Astrocyte (in vitro differentiated cells and primary cell): ENCODE measurements around the gene ZMAT2. TPM values are rescaled to one million over a fixed set of nuclear protein-coding genes. Genes with fewer than 3 reads are reported as not detected.
"Not testable (repeated sequence)": the region's sequence is repeated elsewhere in the genome, so short reads cannot be mapped to it uniquely, and the experiment has no call there.

Experiments used
- DNase-seq: peaks from one replicate; pipeline ENCODE4 v3.0.0-alpha.2; 2010; ENCODE audit warnings: low read depth
- FAIRE-seq: peaks from 2 replicates; lab custom pipeline; 2011; peaks lifted over from hg19 to GRCh38; lab: Jason Lieb, UNC
- H2AFZ ChIP-seq: 2 replicates; pipeline ENCODE4 v1.6.0; 2012; ENCODE audit warnings: low read depth, low read length, inconsistent platforms
- H3K27ac ChIP-seq: 2 replicates; pipeline ENCODE4 v1.5.1; 2011; ENCODE audit warnings: low read depth, low read length, inconsistent platforms
- H3K27me3 ChIP-seq: 2 replicates; pipeline ENCODE4 v1.6.0; 2011; ENCODE audit warnings: low read length, inconsistent platforms; ENCODE audit not compliant: insufficient read depth
- H3K36me3 ChIP-seq: 2 replicates; pipeline ENCODE4 v1.5.1; 2011; ENCODE audit warnings: low read length, inconsistent platforms; ENCODE audit not compliant: insufficient read depth
- H3K4me1 ChIP-seq: 2 replicates; pipeline ENCODE4 v1.5.1; 2011; ENCODE audit warnings: low read length, inconsistent platforms; ENCODE audit not compliant: insufficient read depth
- H3K4me2 ChIP-seq: 2 replicates; pipeline ENCODE4 v1.6.0; 2012; ENCODE audit warnings: low read length, inconsistent platforms
- H3K4me3 ChIP-seq: 2 replicates; pipeline ENCODE4 v1.5.1; 2011; ENCODE audit warnings: low read depth, mild to moderate bottlenecking, low read length, inconsistent platforms; ENCODE audit not compliant: insufficient read depth
- H3K79me2 ChIP-seq: 2 replicates; pipeline ENCODE4 v1.6.0; 2012; ENCODE audit warnings: mild to moderate bottlenecking, low read length, inconsistent platforms; ENCODE audit not compliant: insufficient read depth
- H3K9ac ChIP-seq: 2 replicates; pipeline ENCODE4 v1.6.0; 2012; ENCODE audit warnings: mild to moderate bottlenecking, low read length, inconsistent platforms
- H3K9me3 ChIP-seq: 2 replicates; pipeline ENCODE4 v1.5.1; 2012; ENCODE audit warnings: low read depth, mild to moderate bottlenecking, low read length, inconsistent platforms; ENCODE audit not compliant: insufficient read depth
- H4K20me1 ChIP-seq: 2 replicates; pipeline ENCODE4 v1.6.0; 2012; ENCODE audit warnings: low read length, inconsistent platforms; ENCODE audit not compliant: insufficient read depth
- H3K27ac Mint-ChIP-seq: one replicate; pipeline ENCODE4 v1.8.0; 2021; ENCODE audit warnings: mild to moderate bottlenecking, mixed read lengths; ENCODE audit not compliant: unreplicated experiment
- H3K27me3 Mint-ChIP-seq: one replicate; pipeline ENCODE4 v1.8.0; 2021; ENCODE audit warnings: low read depth, mixed read lengths; ENCODE audit not compliant: unreplicated experiment
- H3K36me3 Mint-ChIP-seq: one replicate; pipeline ENCODE4 v1.8.0; 2021; ENCODE audit warnings: low read depth, mixed read lengths; ENCODE audit not compliant: unreplicated experiment
- H3K4me1 Mint-ChIP-seq: one replicate; pipeline ENCODE4 v1.8.0; 2021; ENCODE audit warnings: low read depth, mixed read lengths; ENCODE audit not compliant: unreplicated experiment
- H3K4me3 Mint-ChIP-seq: one replicate; pipeline ENCODE4 v1.8.0; 2021; ENCODE audit warnings: mild to moderate bottlenecking, moderate library complexity, mixed read lengths; ENCODE audit not compliant: unreplicated experiment
- H3K9me3 Mint-ChIP-seq: one replicate; pipeline ENCODE4 v1.8.0; 2021; ENCODE audit warnings: mild to moderate bottlenecking, mixed read lengths; ENCODE audit not compliant: unreplicated experiment
- CTCF ChIP-seq: IDR thresholded peaks from 2 replicates; pipeline ENCODE4 v1.5.1; 2011; ENCODE audit warnings: low read depth, mild to moderate bottlenecking, inconsistent platforms, low read length, moderate library complexity; ENCODE audit not compliant: insufficient read depth
- EZH2 ChIP-seq: IDR thresholded peaks from 2 replicates; pipeline ENCODE4 v1.6.1; 2012; ENCODE audit warnings: mild to moderate bottlenecking, low read length, inconsistent platforms; ENCODE audit not compliant: insufficient read depth
- total RNA-seq: library from RNA; stranded (reverse); gene quantifications from 2 replicates; pipeline ENCODE4 v1.2.1, GENCODE V29; 2021

ZMAT2 gene
- total RNA-seq, 1 donor from 2014 or later: 57.4 TPM

- H3K9me3 Mint-ChIP-seq: no peaks in the 10 kb centered on the region
- H3K27me3 Mint-ChIP-seq: no peaks in the 10 kb centered on the region
- Histone ChIP-seq H3K36me3 (peaks cover 16% of the 10 kb centered on the region), H3K27ac (peak overlapping the region; percentile 88), H3K4me3 (peak overlapping the region; percentile 86), H3K27me3 (no peaks in the 10 kb centered on the region), H4K20me1 (peaks cover 3% of the 10 kb centered on the region), H3K79me2 (no peaks in the 10 kb centered on the region), H3K4me1 (no peaks in the 10 kb centered on the region), H3K9me3 (no peaks in the 10 kb centered on the region), H3K4me2 (peak overlapping the region; percentile 94), H2AFZ (peak overlapping the region; percentile 83), H3K9ac (peak overlapping the region; percentile 87)
- no peaks in the 10 kb centered on the region for H3K4me1 Mint-ChIP-seq
- TF ChIP-seq CTCF (no peak), EZH2 (no peak)
- H3K36me3 Mint-ChIP-seq: peaks cover 9% of the 10 kb centered on the region
- peak overlapping the region; percentile 95 for H3K27ac Mint-ChIP-seq
- peak; percentile 98 for FAIRE-seq
- peak; percentile 90 for DNase-seq
- H3K4me3 Mint-ChIP-seq: peak overlapping the region; percentile 85
Measured at GRCh38 chr5:140710899-140711552, 10.8 kb downstream of the ZMAT2 start.

GRCh38 chr5:140711794-140712193, 11.5 kb downstream of the ZMAT2 start:
- Histone ChIP-seq H4K20me1 (no peaks in the 10 kb centered on the region), H2AFZ (no peak overlapping the region), H3K27me3 (no peaks in the 10 kb centered on the region), H3K9me3 (no peaks in the 10 kb centered on the region), H3K4me3 (no peak overlapping the region), H3K4me2 (peak overlapping the region; percentile 35), H3K4me1 (no peaks in the 10 kb centered on the region), H3K79me2 (no peaks in the 10 kb centered on the region), H3K36me3 (peaks cover 10% of the 10 kb centered on the region), H3K9ac (no peak overlapping the region), H3K27ac (no peak overlapping the region)
- no peak for TF ChIP-seq CTCF
- no peak for TF ChIP-seq EZH2
- DNase-seq (no peak), FAIRE-seq (no peak)
- Mint-ChIP-seq H3K9me3 (no peaks in the 10 kb centered on the region), H3K4me1 (no peaks in the 10 kb centered on the region), H3K4me3 (no peak overlapping the region), H3K27me3 (no peaks in the 10 kb centered on the region), H3K36me3 (peaks cover 7% of the 10 kb centered on the region), H3K27ac (no peak overlapping the region)

GRCh38 chr5:140713562-140714094, 13.4 kb downstream of the ZMAT2 start:
- H3K9me3 ChIP-seq: no peaks in the 10 kb centered on the region
- Mint-ChIP-seq H3K27ac (no peak overlapping the region), H3K4me3 (no peak overlapping the region), H3K4me1 (peaks cover 3% of the 10 kb centered on the region), H3K27me3 (no peaks in the 10 kb centered on the region), H3K36me3 (no peaks in the 10 kb centered on the region), H3K9me3 (peaks cover 2% of the 10 kb centered on the region)
- H3K4me3 ChIP-seq: no peak overlapping the region
- H3K36me3 ChIP-seq: no peaks in the 10 kb centered on the region
- H3K9ac ChIP-seq: no peak overlapping the region
- H3K79me2 ChIP-seq: no peaks in the 10 kb centered on the region
- TF ChIP-seq EZH2: no peak
- no peak for TF ChIP-seq CTCF
- H3K4me1 ChIP-seq: peaks cover 4% of the 10 kb centered on the region
- H3K27me3 ChIP-seq: no peaks in the 10 kb centered on the region
- no peak overlapping the region for H3K27ac ChIP-seq
- DNase-seq (no peak), FAIRE-seq (no peak)
- no peaks in the 10 kb centered on the region for H4K20me1 ChIP-seq
- no peak overlapping the region for H3K4me2 ChIP-seq
- no peak overlapping the region for H2AFZ ChIP-seq

GRCh38 chr5:140716238-140716637, 16.0 kb downstream of the ZMAT2 start:
- H3K36me3 ChIP-seq, H2AFZ ChIP-seq, H3K9ac ChIP-seq, DNase-seq, H4K20me1 ChIP-seq, H3K36me3 Mint-ChIP-seq, H3K9me3 ChIP-seq, H3K9me3 Mint-ChIP-seq, H3K4me3 ChIP-seq, H3K4me1 ChIP-seq, FAIRE-seq, H3K79me2 ChIP-seq, H3K27ac ChIP-seq, H3K4me1 Mint-ChIP-seq, H3K27me3 ChIP-seq, H3K4me2 ChIP-seq, H3K27me3 Mint-ChIP-seq, H3K4me3 Mint-ChIP-seq, H3K27ac Mint-ChIP-seq: not testable (repeated sequence)
